ENCODE results near the gene LMAN2. TPM values are rescaled to one million over a fixed set of nuclear protein-coding genes. Genes with fewer than 3 reads are reported as not detected.

The LMAN2 gene
- total and polyA plus RNA-seq, 3 donors from 2014 or later = 254 to 355 (median 355) TPM

GRCh38 chr5:177353093-177353492 lies 1.6 kb upstream of the LMAN2 start:
- Histone ChIP-seq H3K27me3 (no peaks in the 10 kb centered on the region), H3K4me3 (no peak overlapping the region), H3K4me1 (peaks cover 16% of the 10 kb centered on the region), H3K36me3 (ENCODE audit: low read depth, missing control alignments) (no peaks in the 10 kb centered on the region), H3K27ac (no peak overlapping the region), H3K9me3 (no peaks in the 10 kb centered on the region)
- WGBS, 2 donors = 61 to 65% methylated on average over 5 of the region's 5 CpGs
- TF ChIP-seq POLR2A (IDR thresholded peaks at IDR 0.05) = no peak
- no peak for TF ChIP-seq CTCF (IDR thresholded peaks at IDR 0.05)
- intact Hi-C loops (cut with DNase I; ENCODE audit: low total_unique reads) = no loop called here
- no peak for DNase-seq

- no peaks in the 10 kb centered on the region for H3K36me3 ChIP-seq (ENCODE audit: low read depth, missing control alignments)
- intact Hi-C loops (cut with DNase I; ENCODE audit: low total_unique reads) = no loop called here
- no peaks in the 10 kb centered on the region for H3K27me3 ChIP-seq
- peak overlapping the region; percentile 70 to 86 for H3K4me3 ChIP-seq
- no peak for DNase-seq
- H3K9me3 ChIP-seq = no peaks in the 10 kb centered on the region
- peak overlapping the region; percentile 85 to 93 for H3K27ac ChIP-seq
- WGBS, 2 donors = 9 to 14% methylated on average over 19 of the region's 19 CpGs
- H3K4me1 ChIP-seq = peaks cover 16% of the 10 kb centered on the region
- TF ChIP-seq POLR2A (IDR thresholded peaks at IDR 0.05) = no peak
- TF ChIP-seq CTCF (IDR thresholded peaks at IDR 0.05) = no peak
Measured at GRCh38 chr5:177350776-177351391, 584 bp downstream of the LMAN2 start.

DNA sequence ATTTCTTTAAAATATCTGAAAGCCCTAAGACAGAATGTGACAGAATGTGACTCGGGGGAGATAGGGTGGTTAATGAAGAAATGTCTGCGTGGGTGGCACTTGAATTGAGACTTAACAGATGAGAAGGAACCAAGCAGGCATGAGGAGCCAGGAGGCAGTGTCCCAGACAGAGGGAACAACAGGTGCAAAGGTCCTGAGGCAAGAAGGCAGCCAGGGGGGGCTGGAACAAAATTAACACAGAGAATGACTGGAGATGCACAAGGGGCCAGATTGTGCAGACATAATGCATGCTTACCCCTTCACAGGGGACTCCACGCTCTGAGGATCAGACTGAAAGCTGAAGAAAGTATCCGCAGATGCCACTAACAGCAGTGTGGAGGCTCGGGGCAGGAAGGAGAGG lies 1.7 kb downstream of the LMAN2 start:
- Histone ChIP-seq H3K27ac (no peak overlapping the region), H3K9me3 (no peaks in the 10 kb centered on the region), H3K27me3 (no peaks in the 10 kb centered on the region), H3K4me3 (no peak overlapping the region), H3K4me1 (peaks cover 16% of the 10 kb centered on the region), H3K36me3 (ENCODE audit: low read depth, missing control alignments) (no peaks in the 10 kb centered on the region)
- TF ChIP-seq POLR2A (IDR thresholded peaks at IDR 0.05) = no peak
- no peak for TF ChIP-seq CTCF (IDR thresholded peaks at IDR 0.05)
- DNase-seq = no peak
- WGBS, 2 donors = 63 to 77% methylated on average over 5 of the region's 5 CpGs
- intact Hi-C loops (cut with DNase I; ENCODE audit: low total_unique reads) = no loop called here

DNA sequence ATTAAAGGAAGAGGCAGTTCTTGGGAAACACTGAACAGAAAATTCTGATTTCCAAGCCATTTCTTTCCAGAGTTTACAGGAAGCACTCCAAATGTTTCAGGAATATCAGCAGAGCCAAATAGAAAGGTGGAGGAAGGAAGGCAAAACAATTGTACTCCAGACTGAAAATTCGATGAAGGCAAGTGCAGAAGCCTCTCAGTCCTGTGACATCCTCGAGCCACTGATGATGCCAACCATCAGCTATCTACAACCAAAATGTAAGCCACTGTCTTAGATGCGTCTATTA lies 2.2 kb downstream of the LMAN2 start:
- DNase-seq = no peak
- H3K27ac ChIP-seq = no peak overlapping the region
- intact Hi-C loops (cut with DNase I; ENCODE audit: low total_unique reads) = no loop called here
- peaks cover 16% of the 10 kb centered on the region for H3K4me1 ChIP-seq
- H3K36me3 ChIP-seq (ENCODE audit: low read depth, missing control alignments) = no peaks in the 10 kb centered on the region
- H3K27me3 ChIP-seq = no peaks in the 10 kb centered on the region
- 64 to 70% methylated on average over 3 of the region's 3 CpGs for WGBS, 2 donors
- TF ChIP-seq POLR2A (IDR thresholded peaks at IDR 0.05) (no peak), CTCF (IDR thresholded peaks at IDR 0.05) (no peak)
- no peaks in the 10 kb centered on the region for H3K9me3 ChIP-seq
- no peak overlapping the region for H3K4me3 ChIP-seq

DNA sequence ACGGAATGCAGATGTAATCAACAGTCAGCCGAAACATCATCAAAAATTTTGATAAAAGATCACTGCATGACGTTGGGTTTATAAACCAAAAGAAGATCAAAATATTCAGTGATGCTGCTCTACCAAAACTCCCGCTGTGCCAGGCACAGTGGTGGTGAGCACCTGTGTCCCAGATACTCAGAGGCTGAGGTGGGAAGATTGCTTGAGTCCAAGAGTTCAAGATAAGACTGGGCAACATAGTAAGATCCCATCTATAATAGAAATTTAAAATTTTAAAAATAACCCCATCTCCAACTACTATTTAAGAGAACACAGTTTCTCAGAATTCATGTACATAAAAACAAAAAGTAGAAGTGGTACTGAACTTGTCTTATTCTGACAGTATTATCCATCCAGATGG lies 3.8 kb downstream of the LMAN2 start:
- H3K27me3 ChIP-seq = no peaks in the 10 kb centered on the region
- DNase-seq = no peak
- WGBS, 2 donors = 90 to 91% methylated on average over 4 of the region's 4 CpGs
- peaks cover 16% of the 10 kb centered on the region for H3K4me1 ChIP-seq
- intact Hi-C loops (cut with DNase I; ENCODE audit: low total_unique reads) = no loop called here
- TF ChIP-seq POLR2A (IDR thresholded peaks at IDR 0.05) (no peak), CTCF (IDR thresholded peaks at IDR 0.05) (no peak)
- H3K9me3 ChIP-seq = no peaks in the 10 kb centered on the region
- no peaks in the 10 kb centered on the region for H3K36me3 ChIP-seq (ENCODE audit: low read depth, missing control alignments)
- no peak overlapping the region for H3K4me3 ChIP-seq
- H3K27ac ChIP-seq = no peak overlapping the region
